Tibial nerve (tissue), 3 donors: ENCODE data around the gene HRH1.

ENCODE experiments used
- POLR2A ChIP-seq, 2 donors: fragments of 450-650 bp; IDR thresholded peaks; one replicate each; pipeline ENCODE4 v1.6.1; 2017; ENCODE audit warnings: antibody characterized with exemption in 2 of 2, mild to moderate bottlenecking in 2 of 2, moderate library complexity in 2 of 2
- TF ChIP-seq, protein P1 (sequence below), 5 experiments: fragments of 200-600 bp in 3 of 5; fragments of 450-650 bp in 2 of 5; sonication (generic) in 3 of 5; IDR thresholded peaks; one replicate each; pipeline ENCODE4 v1.5.1; 2016 to 2019; ENCODE audit warnings: antibody characterized with exemption in 5 of 5, mild to moderate bottlenecking in 3 of 5, moderate library complexity in 2 of 5

DNA sequence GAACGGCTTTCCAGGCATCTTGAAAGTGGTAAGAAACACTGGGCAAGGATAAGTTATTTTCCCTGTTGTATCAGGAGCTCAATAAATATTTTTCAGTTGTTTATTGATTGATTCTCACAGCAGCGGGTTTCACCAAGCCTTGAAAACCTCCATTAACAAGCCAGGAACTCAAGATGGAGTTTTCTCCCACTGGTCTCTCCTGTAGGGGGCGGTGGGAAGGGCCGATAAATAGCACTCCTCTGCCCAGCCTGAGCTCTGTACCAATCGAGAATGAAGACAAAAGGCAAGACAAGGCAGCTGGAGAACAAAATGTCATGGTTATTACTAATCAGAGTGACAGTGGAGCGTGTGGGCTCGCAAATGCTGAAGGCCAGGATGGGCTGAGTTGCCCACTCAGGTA is 7.4 kb downstream of the HRH1 start:
- TF ChIP-seq, protein P1, sequence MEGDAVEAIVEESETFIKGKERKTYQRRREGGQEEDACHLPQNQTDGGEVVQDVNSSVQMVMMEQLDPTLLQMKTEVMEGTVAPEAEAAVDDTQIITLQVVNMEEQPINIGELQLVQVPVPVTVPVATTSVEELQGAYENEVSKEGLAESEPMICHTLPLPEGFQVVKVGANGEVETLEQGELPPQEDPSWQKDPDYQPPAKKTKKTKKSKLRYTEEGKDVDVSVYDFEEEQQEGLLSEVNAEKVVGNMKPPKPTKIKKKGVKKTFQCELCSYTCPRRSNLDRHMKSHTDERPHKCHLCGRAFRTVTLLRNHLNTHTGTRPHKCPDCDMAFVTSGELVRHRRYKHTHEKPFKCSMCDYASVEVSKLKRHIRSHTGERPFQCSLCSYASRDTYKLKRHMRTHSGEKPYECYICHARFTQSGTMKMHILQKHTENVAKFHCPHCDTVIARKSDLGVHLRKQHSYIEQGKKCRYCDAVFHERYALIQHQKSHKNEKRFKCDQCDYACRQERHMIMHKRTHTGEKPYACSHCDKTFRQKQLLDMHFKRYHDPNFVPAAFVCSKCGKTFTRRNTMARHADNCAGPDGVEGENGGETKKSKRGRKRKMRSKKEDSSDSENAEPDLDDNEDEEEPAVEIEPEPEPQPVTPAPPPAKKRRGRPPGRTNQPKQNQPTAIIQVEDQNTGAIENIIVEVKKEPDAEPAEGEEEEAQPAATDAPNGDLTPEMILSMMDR (IDR thresholded peaks at IDR 0.05): no peak
- no peak for TF ChIP-seq POLR2A (IDR thresholded peaks at IDR 0.05)
